Measurements from ENCODE around the gene NGEF. TPM values are rescaled to one million over a fixed set of nuclear protein-coding genes. Genes with fewer than 3 reads are reported as not detected.

NGEF gene
- total and polyA plus RNA-seq, 10 of the 15 experiments (the other 5 are each of a cell fraction or from before 2014, with no cell fraction given) = 0.12 TPM; not detected in 9

- CTCF ChIA-PET = no interaction called here
- SMC1A ChIA-PET (ENCODE audit: uncharacterized antibody, unreplicated experiment) = no interaction called here
Measured at GRCh38 chr2:233010569-233011267, 2.3 kb downstream of the NGEF start.

More at GRCh38 chr2:233010569-233011267, 2.3 kb downstream of the NGEF start:
- Histone ChIP-seq H3K79me2 (ENCODE audit: control insufficient read depth, insufficient read depth, low read length) (no peaks in the 10 kb centered on the region), H3K9ac (ENCODE audit: control insufficient read depth, insufficient read depth, low read length) (no peak overlapping the region), H3K27ac (ENCODE audit: control insufficient read depth, insufficient read depth) (no peak overlapping the region), H3K4me1 (ENCODE audit: control insufficient read depth, insufficient read depth, low read length) (no peaks in the 10 kb centered on the region; the same call in 1 of the 2 replicates), H2AFZ (ENCODE audit: control insufficient read depth, low read depth, low read length) (no peak overlapping the region), H3K36me3 (ENCODE audit: control insufficient read depth in 2 of 2, insufficient read depth in 2 of 2, low read length in 1 of 2) (no peaks in the 10 kb centered on the region), H3K4me3 (no peak overlapping the region), H4K20me1 (ENCODE audit: control insufficient read depth, insufficient read depth) (no peaks in the 10 kb centered on the region), H3K4me2 (ENCODE audit: control insufficient read depth, insufficient read depth) (no peak overlapping the region), H3K27me3 (replicated peaks in 1 of 2; ENCODE audit: control insufficient read depth in 2 of 2, insufficient read depth in 2 of 2, low read length in 1 of 2) (no peaks in the 10 kb centered on the region), H3K9me3 (replicated peaks; ENCODE audit: control insufficient read depth, insufficient read depth, low read length) (no peaks in the 10 kb centered on the region)
- DNase-seq (ENCODE audit: low read depth, low spot score) (no peak), FAIRE-seq (no peak), ATAC-seq (no peak)
- intact Hi-C loops (cut with micrococcal nuclease; ENCODE audit: unreplicated experiment) (no loop called here), in situ Hi-C loops (cut with MboI) (no loop called here)
- no TSS peak for BruUV-seq (replicated peaks)
- RAD21 ChIA-PET (ENCODE audit: unreplicated experiment) = interaction anchor here (0.7 kb wide), 1 partner anchor 33 kb away, joined by 3 read pairs; no protein-coding TSS in a partner anchor
- POLR2A ChIA-PET = no interaction called here
- TF ChIP-seq MLLT1 (IDR thresholded peaks at IDR 0.05) (no peak), PKNOX1 (IDR thresholded peaks at IDR 0.05) (no peak), STAT1 (conservative IDR thresholded peaks at IDR 0.05) (no peak), TBL1XR1 (IDR thresholded peaks at IDR 0.05; ENCODE audit: low read depth, low read length) (no peak), HSF1 (IDR thresholded peaks at IDR 0.05; ENCODE audit: low read depth, low read length) (no peak), USF2 (IDR thresholded peaks at IDR 0.05; ENCODE audit: borderline replicate concordance, low read depth, low read length) (no peak), GABPA (IDR thresholded peaks at IDR 0.05; ENCODE audit: low read depth) (no peak), CHD1 (IDR thresholded peaks at IDR 0.05; ENCODE audit: low read depth, low read length) (no peak), ZBTB4 (CRISPR knock-in tag; IDR thresholded peaks at IDR 0.05) (no peak)
- WGBS (ENCODE audit: insufficient coverage, insufficient replicate concordance, low lambda C conversion rate, missing lambda C conversion rate) = 23% methylated on average over 9 of the region's 9 CpGs
